ENCODE results near the gene CRELD2. TPM values are rescaled to one million over a fixed set of nuclear protein-coding genes. Genes with fewer than 3 reads are reported as not detected.

CRELD2 gene
- total RNA-seq, 2 experiments from 2014 or later, result 21.2 to 23.3 TPM

- H3K4me1 Mint-ChIP-seq (ENCODE audit: low read depth), result peaks cover 41% of the 10 kb centered on the region
- peaks cover 49% of the 10 kb centered on the region for H3K36me3 Mint-ChIP-seq (ENCODE audit: low read depth)
- H3K27me3 Mint-ChIP-seq, result no peaks in the 10 kb centered on the region
- intact Hi-C loops (cut with DNase I, micrococcal nuclease), result loop anchor here in 1 of 2 experiments (5.0 kb wide), 1 partner anchor 55 kb away; the partner anchor contains the start of gene BRD1
- peaks cover 46% of the 10 kb centered on the region for H3K36me3 ChIP-seq (ENCODE audit: insufficient read depth, low read length)
- CTCF ChIA-PET, result no interaction called here
- no peak overlapping the region for H3K4me3 ChIP-seq (ENCODE audit: low read length)
- ATAC-seq (ENCODE audit: poor library complexity) (no peak), DNase-seq (no peak)
- no peaks in the 10 kb centered on the region for H3K27me3 ChIP-seq (ENCODE audit: control insufficient read depth in 1 of 2, insufficient read depth in 2 of 2, low read length in 2 of 2)
- no peak overlapping the region for H3K4me3 Mint-ChIP-seq
- H3K27ac ChIP-seq (ENCODE audit: low read depth in 1 of 2, low read length in 2 of 2), result no peak overlapping the region
- no peak overlapping the region for H3K27ac Mint-ChIP-seq
- no peaks in the 10 kb centered on the region for H3K9me3 ChIP-seq (ENCODE audit: control insufficient read depth in 1 of 2, insufficient read depth in 1 of 2, low read length in 2 of 2)
- POLR2A ChIA-PET, result no interaction called here
- H3K4me1 ChIP-seq (ENCODE audit: insufficient read depth, low read length), result peaks cover 16% of the 10 kb centered on the region
- H3K9me3 Mint-ChIP-seq, result no peaks in the 10 kb centered on the region
- no peak for TF ChIP-seq CTCF (IDR thresholded peaks at IDR 0.05)
Observed at GRCh38 chr22:49882519-49883293, 35.7 kb upstream of the CRELD2 start.

GRCh38 chr22:49883294-49883640 is 35.2 kb upstream of the CRELD2 start:
- H3K27me3 Mint-ChIP-seq, result no peaks in the 10 kb centered on the region
- H3K27ac ChIP-seq (ENCODE audit: low read depth in 1 of 2, low read length in 2 of 2), result no peak overlapping the region
- ChIA-PET CTCF (no interaction called here), POLR2A (no interaction called here)
- H3K4me1 Mint-ChIP-seq (ENCODE audit: low read depth), result peaks cover 38% of the 10 kb centered on the region
- H3K9me3 Mint-ChIP-seq, result no peaks in the 10 kb centered on the region
- peaks cover 16% of the 10 kb centered on the region for H3K4me1 ChIP-seq (ENCODE audit: insufficient read depth, low read length)
- no peak for DNase-seq
- H3K27ac Mint-ChIP-seq, result no peak overlapping the region
- peaks cover 52% of the 10 kb centered on the region for H3K36me3 Mint-ChIP-seq (ENCODE audit: low read depth)
- no peaks in the 10 kb centered on the region for H3K9me3 ChIP-seq (ENCODE audit: control insufficient read depth in 1 of 2, insufficient read depth in 1 of 2, low read length in 2 of 2)
- no peak overlapping the region for H3K4me3 Mint-ChIP-seq
- H3K36me3 ChIP-seq (ENCODE audit: insufficient read depth, low read length), result peaks cover 52% of the 10 kb centered on the region
- no peak for TF ChIP-seq CTCF (IDR thresholded peaks at IDR 0.05)
- no peak for ATAC-seq (ENCODE audit: poor library complexity)
- H3K27me3 ChIP-seq (ENCODE audit: control insufficient read depth in 1 of 2, insufficient read depth in 2 of 2, low read length in 2 of 2), result no peaks in the 10 kb centered on the region
- intact Hi-C loops (cut with DNase I, micrococcal nuclease), result loop anchor here in 1 of 2 experiments (5.0 kb wide), 1 partner anchor 56 kb away; the partner anchor contains the start of gene BRD1
- no peak overlapping the region for H3K4me3 ChIP-seq (ENCODE audit: low read length)

- H3K36me3 ChIP-seq (ENCODE audit: insufficient read depth, low read length), result peaks cover 57% of the 10 kb centered on the region
- H3K27me3 Mint-ChIP-seq, result no peaks in the 10 kb centered on the region
- H3K27ac ChIP-seq (ENCODE audit: low read depth in 1 of 2, low read length in 2 of 2), result no peak overlapping the region
- H3K36me3 Mint-ChIP-seq (ENCODE audit: low read depth), result peaks cover 54% of the 10 kb centered on the region
- no peak for DNase-seq
- no peaks in the 10 kb centered on the region for H3K27me3 ChIP-seq (ENCODE audit: control insufficient read depth in 1 of 2, insufficient read depth in 2 of 2, low read length in 2 of 2)
- no peaks in the 10 kb centered on the region for H3K9me3 Mint-ChIP-seq
- peaks cover 0 to 3% of the 10 kb centered on the region in 2 experiments for H3K9me3 ChIP-seq (ENCODE audit: control insufficient read depth in 1 of 2, insufficient read depth in 1 of 2, low read length in 2 of 2)
- no peak overlapping the region for H3K27ac Mint-ChIP-seq
- peaks cover 33% of the 10 kb centered on the region for H3K4me1 Mint-ChIP-seq (ENCODE audit: low read depth)
- H3K4me1 ChIP-seq (ENCODE audit: insufficient read depth, low read length), result peaks cover 16% of the 10 kb centered on the region
- no peak for ATAC-seq (ENCODE audit: poor library complexity)
- H3K4me3 ChIP-seq (ENCODE audit: low read length), result no peak overlapping the region
- intact Hi-C loops (cut with DNase I, micrococcal nuclease), result loop anchor here (2.0 to 5.0 kb wide), 2 partner anchors 57 to 117 kb away; partner anchors contain the start of gene BRD1 (in 1 of the 2)
- H3K4me3 Mint-ChIP-seq, result no peak overlapping the region
- POLR2A ChIA-PET, result no interaction called here
- TF ChIP-seq CTCF (IDR thresholded peaks at IDR 0.05), result no peak
- CTCF ChIA-PET, result no interaction called here
Observed at GRCh38 chr22:49884075-49884474, 34.4 kb upstream of the CRELD2 start.

Data from CD4-positive, alpha-beta T cell (primary cell).